ENCODE data around the gene MAP1B. TPM values are rescaled to one million over a fixed set of nuclear protein-coding genes. Genes with fewer than 3 reads are reported as not detected.
"Not testable (repeated sequence)": the region's sequence is repeated elsewhere in the genome, so short reads cannot be mapped to it uniquely, and the experiment has no call there.

The MAP1B gene
- polyA plus RNA-seq, 3 donors, result 12.1 to 13.7 (median 12.3) TPM

- no peak for DNase-seq (ENCODE audit: low read depth in 3 of 3, low spot score in 2 of 3)
Measured at GRCh38 chr5:72157625-72157962, 50.3 kb downstream of the MAP1B start.

GRCh38 chr5:72159501-72159911, 52.2 kb downstream of the MAP1B start:
- no peak for DNase-seq (ENCODE audit: low read depth in 3 of 3, low spot score in 2 of 3)

- DNase-seq (ENCODE audit: low read depth in 3 of 3, low spot score in 2 of 3), result no peak
Measured at GRCh38 chr5:72160329-72160728, 53.1 kb downstream of the MAP1B start.

GRCh38 chr5:72160959-72161358, 53.7 kb downstream of the MAP1B start:
- no peak for DNase-seq (ENCODE audit: low read depth in 3 of 3, low spot score in 2 of 3)

- no peak for DNase-seq (ENCODE audit: low read depth in 3 of 3, low spot score in 2 of 3)
Measured at GRCh38 chr5:72161951-72162350, 54.7 kb downstream of the MAP1B start.

GRCh38 chr5:72163349-72163983, 56.2 kb downstream of the MAP1B start:
- DNase-seq (ENCODE audit: low read depth in 3 of 3, low spot score in 2 of 3), result no peak

GRCh38 chr5:72166070-72166979, 59.0 kb downstream of the MAP1B start:
- DNase-seq (ENCODE audit: low read depth in 3 of 3, low spot score in 2 of 3), result peak in 2 of 3 donors; percentile 31 to 49

GRCh38 chr5:72167257-72167656, 60.0 kb downstream of the MAP1B start:
- DNase-seq (ENCODE audit: low read depth in 3 of 3, low spot score in 2 of 3), result no peak

GRCh38 chr5:72167804-72168203, 60.5 kb downstream of the MAP1B start:
- no peak for DNase-seq (ENCODE audit: low read depth in 3 of 3, low spot score in 2 of 3)

GRCh38 chr5:72170101-72170500, 62.8 kb downstream of the MAP1B start:
- DNase-seq (ENCODE audit: low read depth in 3 of 3, low spot score in 2 of 3), result no peak

- DNase-seq (ENCODE audit: low read depth in 3 of 3, low spot score in 2 of 3), result not testable (repeated sequence)
Measured at GRCh38 chr5:72171181-72171580, 63.9 kb downstream of the MAP1B start.

GRCh38 chr5:72171667-72172066, 64.4 kb downstream of the MAP1B start:
- DNase-seq (ENCODE audit: low read depth in 3 of 3, low spot score in 2 of 3), result no peak

- DNase-seq (ENCODE audit: low read depth in 3 of 3, low spot score in 2 of 3), result no peak
Measured at GRCh38 chr5:72172786-72173185, 65.5 kb downstream of the MAP1B start.

GRCh38 chr5:72177538-72177937, 70.3 kb downstream of the MAP1B start:
- DNase-seq (ENCODE audit: low read depth in 3 of 3, low spot score in 2 of 3), result no peak

- no peak for DNase-seq (ENCODE audit: low read depth in 3 of 3, low spot score in 2 of 3)
Measured at GRCh38 chr5:72179028-72179815, 71.9 kb downstream of the MAP1B start.

GRCh38 chr5:72179816-72180440, 72.7 kb downstream of the MAP1B start:
- DNase-seq (ENCODE audit: low read depth in 3 of 3, low spot score in 2 of 3), result no peak

GRCh38 chr5:72180925-72181324, 73.7 kb downstream of the MAP1B start:
- no peak for DNase-seq (ENCODE audit: low read depth in 3 of 3, low spot score in 2 of 3)

- DNase-seq (ENCODE audit: low read depth in 3 of 3, low spot score in 2 of 3), result no peak
Measured at GRCh38 chr5:72182686-72183085, 75.4 kb downstream of the MAP1B start.

- no peak for DNase-seq (ENCODE audit: low read depth in 3 of 3, low spot score in 2 of 3)
Measured at GRCh38 chr5:72183101-72183520, 75.8 kb downstream of the MAP1B start.

- no peak for DNase-seq (ENCODE audit: low read depth in 3 of 3, low spot score in 2 of 3)
Measured at GRCh38 chr5:72184408-72184807, 77.1 kb downstream of the MAP1B start.

All from right renal cortex interstitium (tissue), 3 donors.